ENCODE measurements around the gene CDC42EP2.

CDC42EP2 gene

GRCh38 chr11:65304110-65304509 lies 10.6 kb upstream of the CDC42EP2 start:
- no peak for TF ChIP-seq CTCF (IDR thresholded peaks at IDR 0.05; ENCODE audit: low read length, missing control alignments)
- no peak overlapping the region for H3K4me3 ChIP-seq (replicated peaks; ENCODE audit: low read depth, low read length)
- DNase-seq (ENCODE audit: low read depth): no peak

DNA sequence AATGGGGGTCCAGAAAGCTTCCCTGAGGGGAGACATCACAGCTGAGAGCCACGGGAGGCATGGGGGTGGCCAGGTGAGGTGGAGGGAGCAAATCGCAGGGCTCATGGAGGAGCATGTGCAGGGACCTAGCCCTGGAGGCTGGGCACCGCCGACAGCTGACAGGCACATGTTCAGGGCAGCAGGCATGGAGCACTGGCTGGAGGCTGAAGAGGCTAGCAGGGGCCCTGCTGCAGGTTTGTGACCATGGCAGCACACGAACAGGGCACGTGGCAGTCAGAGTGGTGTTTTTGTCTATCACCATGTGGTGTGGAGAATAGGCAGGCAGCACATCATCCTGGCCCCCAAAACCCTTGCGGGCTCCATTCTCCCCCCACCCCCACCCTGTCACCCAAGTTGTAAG lies 10.1 kb upstream of the CDC42EP2 start:
- no peak for TF ChIP-seq CTCF (IDR thresholded peaks at IDR 0.05; ENCODE audit: low read length, missing control alignments)
- no peak overlapping the region for H3K4me3 ChIP-seq (replicated peaks; ENCODE audit: low read depth, low read length)
- no peak for DNase-seq (ENCODE audit: low read depth)

- no peak for TF ChIP-seq CTCF (IDR thresholded peaks at IDR 0.05; ENCODE audit: low read length, missing control alignments)
- peak; percentile 59 for DNase-seq (ENCODE audit: low read depth)
- H3K4me3 ChIP-seq (replicated peaks; ENCODE audit: low read depth, low read length): no peak overlapping the region
Measured at GRCh38 chr11:65305501-65306268, 9.0 kb upstream of the CDC42EP2 start.

GRCh38 chr11:65307298-65308229 lies 7.1 kb upstream of the CDC42EP2 start:
- DNase-seq (ENCODE audit: low read depth): no peak
- no peak overlapping the region for H3K4me3 ChIP-seq (replicated peaks; ENCODE audit: low read depth, low read length)
- no peak for TF ChIP-seq CTCF (IDR thresholded peaks at IDR 0.05; ENCODE audit: low read length, missing control alignments)

GRCh38 chr11:65308281-65308891 lies 6.3 kb upstream of the CDC42EP2 start:
- no peak overlapping the region for H3K4me3 ChIP-seq (replicated peaks; ENCODE audit: low read depth, low read length)
- no peak for TF ChIP-seq CTCF (IDR thresholded peaks at IDR 0.05; ENCODE audit: low read length, missing control alignments)
- DNase-seq (ENCODE audit: low read depth): peak; percentile 68

- DNase-seq (ENCODE audit: low read depth): no peak
- H3K4me3 ChIP-seq (replicated peaks; ENCODE audit: low read depth, low read length): no peak overlapping the region
- no peak for TF ChIP-seq CTCF (IDR thresholded peaks at IDR 0.05; ENCODE audit: low read length, missing control alignments)
Measured at GRCh38 chr11:65309006-65309405, 5.7 kb upstream of the CDC42EP2 start.

Data from fibroblast of pulmonary artery (primary cell).